Measurements from ENCODE around the gene DOK5. TPM values are rescaled to one million over a fixed set of nuclear protein-coding genes. Genes with fewer than 3 reads are reported as not detected.
"Not testable (repeated sequence)": the region's sequence is repeated elsewhere in the genome, so short reads cannot be mapped to it uniquely, and the experiment has no call there.

Gene DOK5
- total and polyA plus RNA-seq, 5 donors from 2014 or later = 0.11 to 0.36 (median 0.26) TPM; not detected in 2

GRCh38 chr20:54436410-54436809 is 39.0 kb upstream of the DOK5 start:
- not testable (repeated sequence) for H3K4me1 Mint-ChIP-seq; H3K4me3 Mint-ChIP-seq; H3K27ac Mint-ChIP-seq; H3K27me3 ChIP-seq (ENCODE audit: control insufficient read depth, insufficient read depth, low read length); DNase-seq; H3K9me3 ChIP-seq (ENCODE audit: control insufficient read depth in 2 of 2, low read length in 2 of 2); H3K27me3 Mint-ChIP-seq; H3K9me3 Mint-ChIP-seq; H3K36me3 ChIP-seq (ENCODE audit: control insufficient read depth, insufficient read depth, low read length); H3K27ac ChIP-seq (ENCODE audit: insufficient read depth, low read length, poor library complexity, severe bottlenecking); H3K4me3 ChIP-seq (ENCODE audit: low read depth, low read length); H3K36me3 Mint-ChIP-seq; ATAC-seq (ENCODE audit: low read depth in 2 of 2); H3K4me1 ChIP-seq (ENCODE audit: control insufficient read depth, insufficient read depth, low read length, poor library complexity, severe bottlenecking)

GRCh38 chr20:54438166-54438565 is 37.2 kb upstream of the DOK5 start:
- ATAC-seq (ENCODE audit: low read depth in 2 of 2) (no peak), DNase-seq (no peak)
- Mint-ChIP-seq H3K4me3 (no peak overlapping the region), H3K27me3 (peaks cover 4% of the 10 kb centered on the region), H3K9me3 (no peaks in the 10 kb centered on the region), H3K27ac (no peak overlapping the region), H3K36me3 (no peaks in the 10 kb centered on the region), H3K4me1 (no peaks in the 10 kb centered on the region)
- H3K4me1 ChIP-seq (ENCODE audit: control insufficient read depth, insufficient read depth, low read length, poor library complexity, severe bottlenecking) = no peaks in the 10 kb centered on the region
- H3K36me3 ChIP-seq (ENCODE audit: control insufficient read depth, insufficient read depth, low read length) = no peaks in the 10 kb centered on the region
- H3K4me3 ChIP-seq (ENCODE audit: low read depth, low read length) = no peak overlapping the region
- no peaks in the 10 kb centered on the region for H3K9me3 ChIP-seq (ENCODE audit: control insufficient read depth in 2 of 2, low read length in 2 of 2)
- H3K27me3 ChIP-seq (ENCODE audit: control insufficient read depth, insufficient read depth, low read length) = no peaks in the 10 kb centered on the region
- H3K27ac ChIP-seq (ENCODE audit: insufficient read depth, low read length, poor library complexity, severe bottlenecking) = no peak overlapping the region

- H3K4me3 Mint-ChIP-seq = no peak overlapping the region
- Histone ChIP-seq H3K4me1 (ENCODE audit: control insufficient read depth, insufficient read depth, low read length, poor library complexity, severe bottlenecking) (no peaks in the 10 kb centered on the region), H3K4me3 (ENCODE audit: low read depth, low read length) (no peak overlapping the region), H3K36me3 (ENCODE audit: control insufficient read depth, insufficient read depth, low read length) (no peaks in the 10 kb centered on the region), H3K27ac (ENCODE audit: insufficient read depth, low read length, poor library complexity, severe bottlenecking) (no peak overlapping the region), H3K9me3 (ENCODE audit: control insufficient read depth in 2 of 2, low read length in 2 of 2) (no peaks in the 10 kb centered on the region), H3K27me3 (ENCODE audit: control insufficient read depth, insufficient read depth, low read length) (no peaks in the 10 kb centered on the region)
- no peaks in the 10 kb centered on the region for H3K36me3 Mint-ChIP-seq
- H3K27me3 Mint-ChIP-seq = no peaks in the 10 kb centered on the region
- DNase-seq = no peak
- H3K4me1 Mint-ChIP-seq = no peaks in the 10 kb centered on the region
- ATAC-seq (ENCODE audit: low read depth in 2 of 2) = no peak
- H3K9me3 Mint-ChIP-seq = peaks cover 0 to 7% (median 3%) of the 10 kb centered on the region in 7 donors
- H3K27ac Mint-ChIP-seq = no peak overlapping the region
These were observed 25.2 kb upstream of the DOK5 start for GRCh38 chr20:54450207-54450606.

GRCh38 chr20:54451171-54451570 is 24.2 kb upstream of the DOK5 start:
- peaks cover 0 to 7% (median 3%) of the 10 kb centered on the region in 7 donors for H3K9me3 Mint-ChIP-seq
- no peak for ATAC-seq (ENCODE audit: low read depth in 2 of 2)
- H3K4me1 ChIP-seq (ENCODE audit: control insufficient read depth, insufficient read depth, low read length, poor library complexity, severe bottlenecking) = no peaks in the 10 kb centered on the region
- no peaks in the 10 kb centered on the region for H3K36me3 Mint-ChIP-seq
- H3K4me3 Mint-ChIP-seq = no peak overlapping the region
- no peak overlapping the region for H3K27ac Mint-ChIP-seq
- no peaks in the 10 kb centered on the region for H3K9me3 ChIP-seq (ENCODE audit: control insufficient read depth in 2 of 2, low read length in 2 of 2)
- H3K27me3 Mint-ChIP-seq = no peaks in the 10 kb centered on the region
- no peaks in the 10 kb centered on the region for H3K36me3 ChIP-seq (ENCODE audit: control insufficient read depth, insufficient read depth, low read length)
- H3K4me1 Mint-ChIP-seq = no peaks in the 10 kb centered on the region
- H3K4me3 ChIP-seq (ENCODE audit: low read depth, low read length) = no peak overlapping the region
- H3K27me3 ChIP-seq (ENCODE audit: control insufficient read depth, insufficient read depth, low read length) = no peaks in the 10 kb centered on the region
- DNase-seq = no peak
- no peak overlapping the region for H3K27ac ChIP-seq (ENCODE audit: insufficient read depth, low read length, poor library complexity, severe bottlenecking)

- Mint-ChIP-seq H3K27me3 (no peaks in the 10 kb centered on the region), H3K36me3 (no peaks in the 10 kb centered on the region), H3K4me3 (no peak overlapping the region), H3K4me1 (no peaks in the 10 kb centered on the region), H3K9me3 (peaks cover 0 to 7% (median 3%) of the 10 kb centered on the region in 7 donors), H3K27ac (no peak overlapping the region)
- no peak for DNase-seq
- H3K9me3 ChIP-seq (ENCODE audit: control insufficient read depth in 2 of 2, low read length in 2 of 2) = no peaks in the 10 kb centered on the region
- no peak overlapping the region for H3K27ac ChIP-seq (ENCODE audit: insufficient read depth, low read length, poor library complexity, severe bottlenecking)
- no peaks in the 10 kb centered on the region for H3K4me1 ChIP-seq (ENCODE audit: control insufficient read depth, insufficient read depth, low read length, poor library complexity, severe bottlenecking)
- H3K4me3 ChIP-seq (ENCODE audit: low read depth, low read length) = no peak overlapping the region
- no peak for ATAC-seq (ENCODE audit: low read depth in 2 of 2)
- H3K27me3 ChIP-seq (ENCODE audit: control insufficient read depth, insufficient read depth, low read length) = no peaks in the 10 kb centered on the region
- no peaks in the 10 kb centered on the region for H3K36me3 ChIP-seq (ENCODE audit: control insufficient read depth, insufficient read depth, low read length)
These were observed 23.1 kb upstream of the DOK5 start for GRCh38 chr20:54452277-54452676.

- Histone ChIP-seq H3K36me3 (ENCODE audit: control insufficient read depth, insufficient read depth, low read length) (no peaks in the 10 kb centered on the region), H3K27ac (ENCODE audit: insufficient read depth, low read length, poor library complexity, severe bottlenecking) (no peak overlapping the region), H3K27me3 (ENCODE audit: control insufficient read depth, insufficient read depth, low read length) (no peaks in the 10 kb centered on the region), H3K4me1 (ENCODE audit: control insufficient read depth, insufficient read depth, low read length, poor library complexity, severe bottlenecking) (no peaks in the 10 kb centered on the region), H3K4me3 (ENCODE audit: low read depth, low read length) (no peak overlapping the region), H3K9me3 (ENCODE audit: control insufficient read depth in 2 of 2, low read length in 2 of 2) (no peaks in the 10 kb centered on the region)
- Mint-ChIP-seq H3K4me3 (no peak overlapping the region), H3K27me3 (no peaks in the 10 kb centered on the region), H3K9me3 (peaks cover 0 to 10% (median 1%) of the 10 kb centered on the region in 7 donors), H3K36me3 (no peaks in the 10 kb centered on the region), H3K27ac (no peak overlapping the region), H3K4me1 (no peaks in the 10 kb centered on the region)
- ATAC-seq (ENCODE audit: low read depth in 2 of 2) (no peak), DNase-seq (no peak)
These were observed 20.4 kb upstream of the DOK5 start for GRCh38 chr20:54454982-54455381.

- Histone ChIP-seq H3K4me1 (ENCODE audit: control insufficient read depth, insufficient read depth, low read length, poor library complexity, severe bottlenecking) (no peaks in the 10 kb centered on the region), H3K36me3 (ENCODE audit: control insufficient read depth, insufficient read depth, low read length) (no peaks in the 10 kb centered on the region), H3K27ac (ENCODE audit: insufficient read depth, low read length, poor library complexity, severe bottlenecking) (no peak overlapping the region), H3K4me3 (ENCODE audit: low read depth, low read length) (no peak overlapping the region), H3K9me3 (ENCODE audit: control insufficient read depth in 2 of 2, low read length in 2 of 2) (no peaks in the 10 kb centered on the region), H3K27me3 (ENCODE audit: control insufficient read depth, insufficient read depth, low read length) (no peaks in the 10 kb centered on the region)
- ATAC-seq (ENCODE audit: low read depth in 2 of 2) (no peak), DNase-seq (no peak)
- Mint-ChIP-seq H3K27ac (no peak overlapping the region), H3K4me1 (no peaks in the 10 kb centered on the region), H3K27me3 (no peaks in the 10 kb centered on the region), H3K9me3 (peaks cover 0 to 10% (median 1%) of the 10 kb centered on the region in 7 donors), H3K36me3 (no peaks in the 10 kb centered on the region), H3K4me3 (no peak overlapping the region)
These were observed 19.0 kb upstream of the DOK5 start for GRCh38 chr20:54456423-54456822.

GRCh38 chr20:54456961-54457360 is 18.4 kb upstream of the DOK5 start:
- ATAC-seq (ENCODE audit: low read depth in 2 of 2) (no peak), DNase-seq (no peak)
- Mint-ChIP-seq H3K36me3 (no peaks in the 10 kb centered on the region), H3K9me3 (peaks cover 0 to 10% (median 1%) of the 10 kb centered on the region in 7 donors), H3K27ac (no peak overlapping the region), H3K27me3 (no peaks in the 10 kb centered on the region), H3K4me3 (no peak overlapping the region), H3K4me1 (no peaks in the 10 kb centered on the region)
- Histone ChIP-seq H3K4me1 (ENCODE audit: control insufficient read depth, insufficient read depth, low read length, poor library complexity, severe bottlenecking) (no peaks in the 10 kb centered on the region), H3K9me3 (ENCODE audit: control insufficient read depth in 2 of 2, low read length in 2 of 2) (no peaks in the 10 kb centered on the region), H3K27ac (ENCODE audit: insufficient read depth, low read length, poor library complexity, severe bottlenecking) (no peak overlapping the region), H3K27me3 (ENCODE audit: control insufficient read depth, insufficient read depth, low read length) (no peaks in the 10 kb centered on the region), H3K36me3 (ENCODE audit: control insufficient read depth, insufficient read depth, low read length) (no peaks in the 10 kb centered on the region), H3K4me3 (ENCODE audit: low read depth, low read length) (no peak overlapping the region)

Measured in CD4-positive, CD25-positive, alpha-beta regulatory T cell (primary cell).